Heart right ventricle (tissue), 16 donors: ENCODE results near the gene ZNF786. TPM values are rescaled to one million over a fixed set of nuclear protein-coding genes. Genes with fewer than 3 reads are reported as not detected.

Experiments used
- ATAC-seq, 8 donors: fragments of 200-7000 bp; cut with Tn5 transposase; one replicate each; pipeline ENCODE4 v1.9.1; 2020; ENCODE audit warnings: mild to moderate bottlenecking in 8 of 8, moderate library complexity in 8 of 8, moderate number of reproducible peaks in 1 of 8
- DNase-seq, 2 donors: peaks; one replicate each; pipeline ENCODE4 v3.0.0-alpha.2; 2020
- H3K27ac ChIP-seq, 10 donors: fragments of 200-600 bp; sonication (generic) in 2 of 10; one replicate each; pipeline versions ENCODE4 v1.5.0 to v1.8.0; 2020 to 2022; ENCODE audit warnings: mild to moderate bottlenecking in 3 of 10
- H3K27me3 ChIP-seq, 7 donors: fragments of 200-600 bp; one replicate each; pipeline ENCODE4 v1.8.0; 2021 to 2022; ENCODE audit warnings: mild to moderate bottlenecking in 2 of 7
- H3K36me3 ChIP-seq, 9 donors: fragments of 200-600 bp; sonication (generic) in 1 of 9; one replicate each; pipeline versions ENCODE4 v1.5.0 to v1.8.0; 2020 to 2022; ENCODE audit warnings: mild to moderate bottlenecking in 2 of 9
- H3K4me1 ChIP-seq, 9 donors: fragments of 200-600 bp; sonication (generic) in 1 of 9; one replicate each; pipeline versions ENCODE4 v1.5.0 to v1.8.0; 2020 to 2022; ENCODE audit warnings: mild to moderate bottlenecking in 4 of 9
- H3K4me3 ChIP-seq, 10 donors: fragments of 200-600 bp; sonication (generic) in 2 of 10; one replicate each; pipeline versions ENCODE4 v1.5.0 to v1.8.0; 2020 to 2022; ENCODE audit warnings: mild to moderate bottlenecking in 7 of 10, moderate library complexity in 2 of 10
- H3K9me3 ChIP-seq, 11 donors: fragments of 200-600 bp in 10 of 11; sonication (generic) in 2 of 11; one replicate each; pipeline versions ENCODE4 v1.5.0 to v1.8.0; 2013 to 2022; ENCODE audit warnings: mild to moderate bottlenecking in 2 of 11, control low read depth in 1 of 11, moderate library complexity in 1 of 11
- WGBS, 2 donors: extraction: QIAGEN DNeasy Blood & Tissue Kit; methylation state at CpG; one replicate each; pipeline ENCODE4 v1.1.7; 2013; ENCODE audit warnings: inconsistent platforms in 1 of 2; 5-methylcytosine and 5-hydroxymethylcytosine counted together
- intact Hi-C, 10 donors: fragments of 100-400 bp; cut with DNase I; formaldehyde crosslinking; loops; one replicate each; pipeline versions ENCODE4 v1.11.1 to v1.14.2; 2022
- polyA plus RNA-seq, 2 donors: library from polyadenylated mRNA; stranded (reverse); fragments of 200-250 nt; gene quantifications; one replicate each; pipeline ENCODE4 v1.2.3, GENCODE V29; 2013
- total RNA-seq, 10 donors: library from RNA; stranded (reverse); fragmentation: NEBNext Ultra II Directional in 3 of 10; extraction: Animal tissue kit (Norgen Biotek cat#: 25700) in 3 of 10; gene quantifications; one replicate each; pipeline versions ENCODE4 v1.2.1 to v1.2.4, GENCODE V29; 2021 to 2023
- TF ChIP-seq, protein P1 (sequence below), 9 donors: fragments of 200-600 bp; sonication (generic) in 2 of 9; IDR thresholded peaks; one replicate each; pipeline versions ENCODE4 v1.5.0 to v1.8.0; 2021 to 2022; ENCODE audit warnings: antibody characterized with exemption in 9 of 9, mild to moderate bottlenecking in 5 of 9, moderate library complexity in 1 of 9
- donor health status: Arrhythmogenic right ventricular cardiomyopathy.
- donor health status: ischemic (EF 13 %, LVEDD 7.1; RV severe dilation, severe dysfunction).
- donor health status: healthy with polysubstance abuse.
- donor health status: DM: no; HTN: yes; CAD: no.
- donor health status: DM: no; HTN: no; CAD: no.
- donor health status: ischemic (EF 25% LVEDD 6.9; RV normal size, moderate dysfunction).
- donor health status: ischemic (EF 25% LVEDD 5.7; RV mildly dilated, moderate dysfunction).
- donor health status: healthy.
- donor health status: DM: yes; HTN: yes; CAD: no.
- donor health status: Ischemic cardiomyopathy.
- donor health status: ischemic (EF 35%, LVEDD 5.7; RV mildly dilated, moderate dysfunction).
- donor health status: nonischemic (EF 11% LVEDD 7.7; RV severe dilation, severe dysfunction).
- donor health status: DM: yes; HTN: yes; CAD: no.
- donor health status: PGD.
- donor health status: ischemic (EF 29% LVEDD 5.4; RV normal size, mild dysfunction).
- donor health status: nonischemic (EF 23%, LVEDD 6.1; RV moderate dilation, normal function).

Gene ZNF786
- total and polyA plus RNA-seq, 12 donors: 2.0 to 3.4 (median 2.6) TPM

DNA sequence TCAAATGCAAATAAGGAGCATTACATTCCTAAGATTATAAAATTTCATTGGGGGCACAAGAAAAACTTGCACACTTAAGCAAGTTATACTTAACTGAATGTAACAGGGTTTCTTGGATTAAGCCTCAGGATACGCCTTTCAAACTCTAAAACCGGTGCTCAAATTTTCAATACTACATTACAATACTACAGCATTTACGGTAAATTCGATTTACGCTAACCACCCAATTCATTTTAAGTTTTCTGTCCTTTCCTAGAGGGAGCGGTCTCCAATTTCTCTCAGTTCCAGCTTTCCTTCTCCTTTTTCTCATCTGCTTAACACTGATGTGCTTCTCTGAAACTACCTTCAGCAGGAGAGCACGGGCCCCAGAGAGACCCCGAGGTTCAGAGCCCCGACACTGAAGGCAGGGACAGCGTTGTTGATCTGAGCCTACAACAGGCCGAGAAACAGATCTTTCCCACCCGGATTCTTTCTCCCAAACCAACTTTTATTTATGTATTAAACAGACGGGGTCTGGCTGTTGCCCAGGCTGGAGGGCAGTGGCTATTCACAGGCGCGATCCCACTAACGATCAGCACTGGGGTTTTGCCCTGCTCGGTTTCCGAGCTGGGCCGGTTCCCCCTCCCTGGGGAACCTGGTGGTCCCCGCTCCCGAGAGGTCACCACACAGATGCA lies 34.8 kb upstream of the ZNF786 start:
- H3K27me3 ChIP-seq: no peaks in the 10 kb centered on the region
- DNase-seq (no peak), ATAC-seq (no peak)
- TF ChIP-seq, protein P1, sequence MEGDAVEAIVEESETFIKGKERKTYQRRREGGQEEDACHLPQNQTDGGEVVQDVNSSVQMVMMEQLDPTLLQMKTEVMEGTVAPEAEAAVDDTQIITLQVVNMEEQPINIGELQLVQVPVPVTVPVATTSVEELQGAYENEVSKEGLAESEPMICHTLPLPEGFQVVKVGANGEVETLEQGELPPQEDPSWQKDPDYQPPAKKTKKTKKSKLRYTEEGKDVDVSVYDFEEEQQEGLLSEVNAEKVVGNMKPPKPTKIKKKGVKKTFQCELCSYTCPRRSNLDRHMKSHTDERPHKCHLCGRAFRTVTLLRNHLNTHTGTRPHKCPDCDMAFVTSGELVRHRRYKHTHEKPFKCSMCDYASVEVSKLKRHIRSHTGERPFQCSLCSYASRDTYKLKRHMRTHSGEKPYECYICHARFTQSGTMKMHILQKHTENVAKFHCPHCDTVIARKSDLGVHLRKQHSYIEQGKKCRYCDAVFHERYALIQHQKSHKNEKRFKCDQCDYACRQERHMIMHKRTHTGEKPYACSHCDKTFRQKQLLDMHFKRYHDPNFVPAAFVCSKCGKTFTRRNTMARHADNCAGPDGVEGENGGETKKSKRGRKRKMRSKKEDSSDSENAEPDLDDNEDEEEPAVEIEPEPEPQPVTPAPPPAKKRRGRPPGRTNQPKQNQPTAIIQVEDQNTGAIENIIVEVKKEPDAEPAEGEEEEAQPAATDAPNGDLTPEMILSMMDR (IDR thresholded peaks at IDR 0.05): no peak
- WGBS, 2 donors: 5 to 6% methylated on average over 21 of the region's 21 CpGs
- peaks cover 6 to 22% (median 18%) of the 10 kb centered on the region in 9 donors for H3K4me1 ChIP-seq
- peak overlapping the region; percentile 76 to 100 (median 94) for H3K4me3 ChIP-seq
- H3K36me3 ChIP-seq: peaks cover 0 to 16% (median 3%) of the 10 kb centered on the region in 9 donors
- H3K9me3 ChIP-seq: peaks cover 0 to 4% (median 0%) of the 10 kb centered on the region in 11 donors
- intact Hi-C loops: no loop called here
- H3K27ac ChIP-seq: peak overlapping the region in 9 of 10 donors; percentile 93 to 98 (median 96)

DNA sequence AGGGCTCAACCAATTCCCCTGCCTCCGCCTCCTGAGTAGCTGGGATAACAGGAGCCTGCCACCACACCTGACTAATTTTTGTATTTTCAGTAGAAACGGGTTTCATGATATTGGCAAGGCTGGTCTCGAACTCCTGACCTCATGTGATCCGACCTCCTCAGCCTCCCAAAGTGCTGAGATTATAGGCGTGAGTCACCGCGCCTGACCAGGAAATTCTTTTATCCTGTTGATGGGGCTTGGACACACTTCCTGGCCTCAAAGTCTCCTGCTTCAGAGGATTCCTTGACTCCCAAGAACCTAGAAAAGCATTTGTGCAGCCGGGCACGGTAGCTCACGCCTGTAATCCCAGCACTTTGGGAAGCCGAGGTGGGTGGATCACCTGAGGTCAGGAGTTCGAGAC lies 19.5 kb upstream of the ZNF786 start:
- H3K4me1 ChIP-seq: no peaks in the 10 kb centered on the region
- H3K36me3 ChIP-seq: peaks cover 0 to 3% (median 0%) of the 10 kb centered on the region in 9 donors
- H3K9me3 ChIP-seq: no peaks in the 10 kb centered on the region
- H3K27me3 ChIP-seq: no peaks in the 10 kb centered on the region
- no peak for ATAC-seq
- H3K4me3 ChIP-seq: no peak overlapping the region
- WGBS, 2 donors: 85 to 89% methylated on average over 11 to 12 of the region's 12 CpGs
- intact Hi-C loops: no loop called here
- TF ChIP-seq, protein P1 (IDR thresholded peaks at IDR 0.05): no peak
- no peak for DNase-seq
- no peak overlapping the region for H3K27ac ChIP-seq

GRCh38 chr7:149104749-149105148 lies 14.2 kb upstream of the ZNF786 start:
- H3K27me3 ChIP-seq: no peaks in the 10 kb centered on the region
- TF ChIP-seq, protein P1 (IDR thresholded peaks at IDR 0.05): no peak
- intact Hi-C loops: no loop called here
- 96% methylated on average over 25 of the region's 25 CpGs for WGBS, 2 donors
- H3K36me3 ChIP-seq: peaks cover 0 to 3% (median 0%) of the 10 kb centered on the region in 9 donors
- no peaks in the 10 kb centered on the region for H3K4me1 ChIP-seq
- DNase-seq (no peak), ATAC-seq (peak in 1 of 8 donors; percentile 64)
- H3K27ac ChIP-seq: no peak overlapping the region
- H3K4me3 ChIP-seq: no peak overlapping the region
- H3K9me3 ChIP-seq: no peaks in the 10 kb centered on the region

DNA sequence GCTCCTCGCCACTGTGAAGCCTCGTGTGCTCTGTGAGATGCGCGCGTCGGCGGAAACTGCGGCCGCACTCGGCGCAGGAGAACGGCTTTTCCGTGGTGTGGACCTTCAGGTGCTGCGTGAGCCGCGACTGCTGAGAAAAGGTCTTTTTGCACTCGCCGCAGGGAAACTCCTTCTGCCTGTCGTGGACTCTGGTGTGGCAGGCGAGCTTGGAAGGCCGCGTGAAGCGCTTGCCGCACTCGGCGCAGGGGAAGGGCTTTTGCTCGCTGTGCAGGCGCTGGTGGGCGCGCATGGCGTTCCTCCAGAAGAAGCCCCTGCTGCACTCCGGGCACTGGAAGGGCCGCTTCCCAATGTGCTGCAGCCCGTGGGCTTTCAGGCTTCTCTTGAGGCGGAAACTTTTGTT lies 13.7 kb upstream of the ZNF786 start:
- H3K27ac ChIP-seq: no peak overlapping the region
- ATAC-seq (no peak), DNase-seq (no peak)
- peaks cover 0 to 3% (median 0%) of the 10 kb centered on the region in 9 donors for H3K36me3 ChIP-seq
- H3K27me3 ChIP-seq: no peaks in the 10 kb centered on the region
- 97% methylated on average over 35 of the region's 35 CpGs for WGBS, 2 donors
- no peaks in the 10 kb centered on the region for H3K4me1 ChIP-seq
- intact Hi-C loops: no loop called here
- H3K4me3 ChIP-seq: no peak overlapping the region
- H3K9me3 ChIP-seq: no peaks in the 10 kb centered on the region
- TF ChIP-seq, protein P1 (IDR thresholded peaks at IDR 0.05): no peak
